ENCODE results near the gene OR10A6.

Gene OR10A6

GRCh38 chr11:7931168-7931567 lies at the start of gene OR10A6:
TSS of gene OR10A6 (minus strand) at chr11:7931268. CDS start at chr11:7928662, 2,606 bp downstream.
- DNase-seq (ENCODE audit: low read depth): no peak

GRCh38 chr11:7977232-7977917 lies 46.3 kb upstream of the OR10A6 start:
- DNase-seq (ENCODE audit: low read depth): peak; percentile 76

GRCh38 chr11:7974668-7975067 lies 43.6 kb upstream of the OR10A6 start:
- DNase-seq (ENCODE audit: low read depth): no peak

GRCh38 chr11:7973011-7973410 lies 41.9 kb upstream of the OR10A6 start:
- no peak for DNase-seq (ENCODE audit: low read depth)

- DNase-seq (ENCODE audit: low read depth): no peak
These were observed 40.8 kb upstream of the OR10A6 start for GRCh38 chr11:7971846-7972245.

GRCh38 chr11:7969756-7970646 lies 38.9 kb upstream of the OR10A6 start:
- no peak for DNase-seq (ENCODE audit: low read depth)

- DNase-seq (ENCODE audit: low read depth): no peak
These were observed 37.6 kb upstream of the OR10A6 start for GRCh38 chr11:7968686-7969085.

- DNase-seq (ENCODE audit: low read depth): peak; percentile 51
These were observed 36.8 kb upstream of the OR10A6 start for GRCh38 chr11:7967826-7968225.

GRCh38 chr11:7967097-7967496 lies 36.0 kb upstream of the OR10A6 start:
- DNase-seq (ENCODE audit: low read depth): no peak

- peak; percentile 35 for DNase-seq (ENCODE audit: low read depth)
These were observed 34.3 kb upstream of the OR10A6 start, which contains the start of gene NLRP10 for GRCh38 chr11:7965386-7965785. TSS of gene NLRP10 (minus strand) at chr11:7965447. CDS start at chr11:7963495, 1,952 bp downstream.

GRCh38 chr11:7964873-7965272 lies 33.8 kb upstream of the OR10A6 start:
- DNase-seq (ENCODE audit: low read depth): no peak

- no peak for DNase-seq (ENCODE audit: low read depth)
These were observed 33.2 kb upstream of the OR10A6 start for GRCh38 chr11:7964261-7964660.

- no peak for DNase-seq (ENCODE audit: low read depth)
These were observed 24.1 kb upstream of the OR10A6 start for GRCh38 chr11:7955191-7955590.

- no peak for DNase-seq (ENCODE audit: low read depth)
These were observed 18.9 kb upstream of the OR10A6 start for GRCh38 chr11:7949934-7950333.

- no peak for DNase-seq (ENCODE audit: low read depth)
These were observed 13.1 kb upstream of the OR10A6 start for GRCh38 chr11:7944123-7944522.

- DNase-seq (ENCODE audit: low read depth): no peak
These were observed 10.5 kb upstream of the OR10A6 start, which contains the start of gene OR10A3 for GRCh38 chr11:7941608-7942007. TSS of gene OR10A3 (minus strand) at chr11:7941708. CDS start at chr11:7939520, 2,188 bp downstream.

GRCh38 chr11:7941146-7941545 lies 10.1 kb upstream of the OR10A6 start:
- no peak for DNase-seq (ENCODE audit: low read depth)

GRCh38 chr11:7936615-7937014 lies 5.5 kb upstream of the OR10A6 start:
- no peak for DNase-seq (ENCODE audit: low read depth)

- DNase-seq (ENCODE audit: low read depth): peak; percentile 66
These were observed 3.4 kb downstream of the OR10A6 start for GRCh38 chr11:7927635-7928034.

GRCh38 chr11:7924536-7924935 lies 6.5 kb downstream of the OR10A6 start:
- no peak for DNase-seq (ENCODE audit: low read depth)

- DNase-seq (ENCODE audit: low read depth): no peak
These were observed 12.9 kb downstream of the OR10A6 start for GRCh38 chr11:7918141-7918540.

GRCh38 chr11:7911011-7911410 lies 20.1 kb downstream of the OR10A6 start:
- DNase-seq (ENCODE audit: low read depth): no peak

GRCh38 chr11:7910286-7910788 lies 20.7 kb downstream of the OR10A6 start:
- peak; percentile 6 for DNase-seq (ENCODE audit: low read depth)
